ENCODE results near the gene PSMA3.

Gene PSMA3

GRCh38 chr14:58244556-58245387 is at the start of gene PSMA3:
PSMA3 (plus strand) TSS chr14:58244843; CDS start chr14:58244921, 78 bp downstream.
- peak within 1 kb of the TSS; percentile 71 for H3K4me3 ChIP-seq (replicated peaks; ENCODE audit: low read depth, low read length)
- DNase-seq (ENCODE audit: extremely low read depth, low read depth), result peak; percentile 89
- no peak for TF ChIP-seq CTCF (IDR thresholded peaks at IDR 0.05; ENCODE audit: low read depth, low read length, missing control alignments)

- DNase-seq (ENCODE audit: extremely low read depth, low read depth), result no peak
- H3K4me3 ChIP-seq (replicated peaks; ENCODE audit: low read depth, low read length), result no peak overlapping the region
- TF ChIP-seq CTCF (IDR thresholded peaks at IDR 0.05; ENCODE audit: low read depth, low read length, missing control alignments), result no peak
Measured at GRCh38 chr14:58196198-58196597, 48.4 kb upstream of the PSMA3 start.

- H3K4me3 ChIP-seq (replicated peaks; ENCODE audit: low read depth, low read length), result no peak overlapping the region
- no peak for DNase-seq (ENCODE audit: extremely low read depth, low read depth)
- no peak for TF ChIP-seq CTCF (IDR thresholded peaks at IDR 0.05; ENCODE audit: low read depth, low read length, missing control alignments)
Measured at GRCh38 chr14:58198086-58198485, 46.6 kb upstream of the PSMA3 start.

GRCh38 chr14:58199726-58200479 is 44.7 kb upstream of the PSMA3 start, which contains the start of gene ACTR10:
ACTR10 (plus strand) TSS chr14:58200149; CDS start chr14:58200218, 69 bp downstream.
- H3K4me3 ChIP-seq (replicated peaks; ENCODE audit: low read depth, low read length), result peak within 1 kb of the TSS; percentile 93
- peak; percentile 30 for DNase-seq (ENCODE audit: extremely low read depth, low read depth)
- TF ChIP-seq CTCF (IDR thresholded peaks at IDR 0.05; ENCODE audit: low read depth, low read length, missing control alignments), result no peak

GRCh38 chr14:58200480-58200841 is 44.2 kb upstream of the PSMA3 start:
- DNase-seq (ENCODE audit: extremely low read depth, low read depth), result no peak
- peak overlapping the region; percentile 93 for H3K4me3 ChIP-seq (replicated peaks; ENCODE audit: low read depth, low read length)
- TF ChIP-seq CTCF (IDR thresholded peaks at IDR 0.05; ENCODE audit: low read depth, low read length, missing control alignments), result no peak

GRCh38 chr14:58200846-58201245 is 43.8 kb upstream of the PSMA3 start:
- no peak for DNase-seq (ENCODE audit: extremely low read depth, low read depth)
- no peak for TF ChIP-seq CTCF (IDR thresholded peaks at IDR 0.05; ENCODE audit: low read depth, low read length, missing control alignments)
- peak overlapping the region; percentile 93 for H3K4me3 ChIP-seq (replicated peaks; ENCODE audit: low read depth, low read length)
